KMS-11 (cell line): ENCODE measurements around the gene KRTAP4-12.
"Not testable (repeated sequence)": the region's sequence is repeated elsewhere in the genome, so short reads cannot be mapped to it uniquely, and the experiment has no call there.

Source experiments
- H2AFZ ChIP-seq: fragments of 200-600 bp; sonication (generic); 2 replicates; pipeline ENCODE4 v1.6.1; 2016; ENCODE audit warnings: antibody characterized with exemption, mixed run types, low read depth
- H3K27ac ChIP-seq: fragments of 200-600 bp; sonication (generic); 2 replicates; pipeline ENCODE4 v1.6.1; 2016; ENCODE audit warnings: mild to moderate bottlenecking, mixed run types
- H3K27me3 ChIP-seq: fragments of 200-600 bp; sonication (generic); 2 replicates; pipeline ENCODE4 v1.6.1; 2017; ENCODE audit warnings: mild to moderate bottlenecking, low read depth, mixed run types, moderate library complexity; ENCODE audit not compliant: insufficient read depth
- H3K36me3 ChIP-seq: fragments of 200-600 bp; sonication (generic); 2 replicates; pipeline ENCODE4 v1.6.1; 2017; ENCODE audit warnings: mild to moderate bottlenecking, mixed run types; ENCODE audit not compliant: insufficient read depth
- H3K4me1 ChIP-seq: fragments of 200-600 bp; sonication (generic); 2 replicates; pipeline ENCODE4 v1.6.1; 2016; ENCODE audit warnings: mild to moderate bottlenecking, low read depth, mixed run types; ENCODE audit not compliant: poor library complexity, severe bottlenecking
- H3K4me2 ChIP-seq: fragments of 200-600 bp; sonication (generic); 2 replicates; pipeline ENCODE4 v1.7.0; 2016; ENCODE audit warnings: mild to moderate bottlenecking, mixed run types
- H3K4me3 ChIP-seq: fragments of 200-600 bp; sonication (generic); IDR thresholded peaks from 2 replicates; pipeline ENCODE4 v1.6.1; 2017; ENCODE audit warnings: low read depth, low read length, mixed read lengths; ENCODE audit not compliant: insufficient read depth
- H3K79me2 ChIP-seq: fragments of 200-600 bp; sonication (generic); 2 replicates; pipeline ENCODE4 v1.6.1; 2016; ENCODE audit warnings: low read depth, mixed run types; ENCODE audit not compliant: insufficient read depth
- H3K9ac ChIP-seq: fragments of 200-600 bp; sonication (generic); 2 replicates; pipeline ENCODE4 v1.6.1; 2016; ENCODE audit warnings: mild to moderate bottlenecking, mixed run types
- H4K20me1 ChIP-seq: fragments of 200-600 bp; sonication (generic); 2 replicates; pipeline ENCODE4 v1.6.1; 2016; ENCODE audit warnings: mild to moderate bottlenecking, mixed run types; ENCODE audit not compliant: insufficient read depth
- CTCF ChIP-seq: fragments of 200-600 bp; sonication (generic); conservative IDR thresholded peaks from 2 replicates; pipeline ENCODE4 v1.6.1; 2017; ENCODE audit warnings: low read depth, mild to moderate bottlenecking, antibody characterized with exemption, low read length, moderate library complexity, mixed read lengths

The KRTAP4-12 gene

GRCh38 chr17:41131979-41132378 lies 8.0 kb upstream of the KRTAP4-12 start:
- no peaks in the 10 kb centered on the region for H4K20me1 ChIP-seq
- no peak overlapping the region for H3K4me3 ChIP-seq
- H3K4me1 ChIP-seq: no peaks in the 10 kb centered on the region
- H3K36me3 ChIP-seq: no peaks in the 10 kb centered on the region
- H3K9ac ChIP-seq: no peak overlapping the region
- no peak overlapping the region for H3K4me2 ChIP-seq
- H3K27me3 ChIP-seq: no peaks in the 10 kb centered on the region
- no peak overlapping the region for H3K27ac ChIP-seq
- no peaks in the 10 kb centered on the region for H3K79me2 ChIP-seq
- no peak for TF ChIP-seq CTCF
- H2AFZ ChIP-seq: no peak overlapping the region

DNA sequence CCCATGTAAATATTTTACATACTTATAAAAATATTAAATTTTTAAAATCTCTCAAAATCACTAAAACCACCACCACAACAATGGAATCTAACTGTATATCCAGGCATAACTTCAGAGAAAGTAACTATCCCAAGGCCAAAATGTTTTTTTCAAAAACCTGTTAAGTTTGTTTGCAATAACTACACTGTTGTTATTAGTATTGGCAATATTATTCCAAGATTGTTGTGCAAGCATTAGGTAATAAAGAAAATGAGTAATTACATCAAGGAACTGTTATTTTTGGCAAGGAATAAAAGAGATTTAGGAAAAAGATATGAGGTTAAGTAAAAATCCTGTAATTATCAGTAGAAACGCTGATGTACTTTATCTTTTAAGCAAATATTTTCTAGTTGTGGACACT lies 3.4 kb upstream of the KRTAP4-12 start:
- no peaks in the 10 kb centered on the region for H3K79me2 ChIP-seq
- no peaks in the 10 kb centered on the region for H3K4me1 ChIP-seq
- no peak overlapping the region for H2AFZ ChIP-seq
- H3K4me3 ChIP-seq: no peak overlapping the region
- H4K20me1 ChIP-seq: no peaks in the 10 kb centered on the region
- no peak for TF ChIP-seq CTCF
- no peaks in the 10 kb centered on the region for H3K36me3 ChIP-seq
- no peak overlapping the region for H3K27ac ChIP-seq
- no peak overlapping the region for H3K4me2 ChIP-seq
- no peak overlapping the region for H3K9ac ChIP-seq
- no peaks in the 10 kb centered on the region for H3K27me3 ChIP-seq

DNA sequence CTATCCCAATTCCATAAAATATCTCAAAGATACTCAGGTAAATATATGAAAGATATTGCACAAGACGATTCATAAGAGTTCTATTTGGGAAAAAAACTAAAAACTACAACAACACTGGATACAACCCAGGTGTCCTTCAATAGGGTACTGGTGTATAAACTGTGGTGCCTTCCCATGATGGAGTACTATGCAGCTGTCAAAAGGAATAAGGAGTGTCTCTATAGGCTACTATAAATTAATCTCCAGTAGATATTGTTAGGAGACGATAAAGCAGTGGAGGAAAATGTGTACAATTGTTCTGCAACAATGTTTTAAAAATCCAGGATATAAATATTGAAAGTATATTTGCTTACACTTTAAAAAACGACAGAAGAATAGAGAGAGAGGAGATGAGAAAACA lies 2.4 kb upstream of the KRTAP4-12 start:
- no peak overlapping the region for H3K4me2 ChIP-seq
- no peaks in the 10 kb centered on the region for H3K36me3 ChIP-seq
- H3K4me1 ChIP-seq: no peaks in the 10 kb centered on the region
- H4K20me1 ChIP-seq: no peaks in the 10 kb centered on the region
- TF ChIP-seq CTCF: no peak
- no peak overlapping the region for H3K27ac ChIP-seq
- no peak overlapping the region for H3K9ac ChIP-seq
- no peak overlapping the region for H3K4me3 ChIP-seq
- no peaks in the 10 kb centered on the region for H3K79me2 ChIP-seq
- H3K27me3 ChIP-seq: no peaks in the 10 kb centered on the region
- no peak overlapping the region for H2AFZ ChIP-seq

DNA sequence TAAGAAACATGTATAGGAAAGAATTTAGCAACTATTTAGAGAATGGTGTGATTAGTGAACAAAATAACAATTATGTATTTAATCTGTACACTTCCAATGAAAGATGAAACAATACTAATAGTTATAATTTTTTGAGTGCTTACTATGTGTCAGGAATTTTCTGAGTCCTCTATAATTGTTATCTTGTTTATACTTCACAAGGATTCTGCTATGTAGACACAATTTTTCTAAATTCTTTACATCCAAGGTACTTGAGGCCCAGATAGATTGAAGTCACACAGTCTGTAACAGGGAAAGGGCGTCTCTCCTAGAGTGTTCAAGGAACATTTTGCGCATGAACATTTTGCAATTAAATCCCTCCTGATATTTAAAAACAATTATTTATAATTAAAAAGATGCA lies 1.1 kb upstream of the KRTAP4-12 start:
- no peak overlapping the region for H3K4me2 ChIP-seq
- H3K9ac ChIP-seq: no peak overlapping the region
- no peaks in the 10 kb centered on the region for H3K79me2 ChIP-seq
- H3K4me3 ChIP-seq: no peak overlapping the region
- H3K4me1 ChIP-seq: no peaks in the 10 kb centered on the region
- H4K20me1 ChIP-seq: no peaks in the 10 kb centered on the region
- H3K36me3 ChIP-seq: no peaks in the 10 kb centered on the region
- no peak for TF ChIP-seq CTCF
- no peak overlapping the region for H2AFZ ChIP-seq
- H3K27me3 ChIP-seq: no peaks in the 10 kb centered on the region
- H3K27ac ChIP-seq: no peak overlapping the region

DNA sequence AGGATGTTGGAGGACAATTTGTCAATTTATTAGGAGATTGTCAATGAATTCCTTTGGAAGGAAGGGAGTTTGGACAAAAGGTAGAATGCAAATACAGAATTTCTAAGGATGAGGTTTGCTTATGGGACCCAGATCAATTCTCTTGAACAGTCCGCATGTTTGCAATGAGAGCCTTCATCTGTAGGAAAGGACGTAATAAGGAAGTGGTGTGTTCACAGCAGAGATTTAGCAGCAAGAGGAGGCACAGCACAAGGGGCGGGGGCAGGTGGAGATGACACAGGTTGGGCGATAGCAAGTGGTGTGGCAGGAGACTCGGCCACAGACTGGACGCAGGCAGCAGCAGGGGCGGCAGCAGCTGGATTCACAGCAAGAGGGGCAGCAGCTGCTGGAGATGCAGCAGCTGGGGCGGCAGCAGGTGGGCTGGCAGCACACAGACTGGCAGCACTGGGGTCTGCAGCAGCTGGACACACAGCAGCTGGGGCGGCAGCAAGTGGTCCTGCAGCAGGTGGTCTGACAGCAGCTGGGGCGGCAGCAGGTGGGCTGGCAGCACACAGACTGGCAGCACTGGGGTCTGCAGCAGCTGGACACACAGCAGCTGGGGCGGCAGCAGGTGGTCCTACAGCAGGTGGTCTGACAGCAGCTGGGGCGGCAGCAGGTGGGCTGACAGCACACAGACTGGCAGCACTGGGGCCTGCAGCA lies 541 bp downstream of the KRTAP4-12 start:
- H4K20me1 ChIP-seq, H3K9ac ChIP-seq, H3K27ac ChIP-seq, H3K36me3 ChIP-seq, H2AFZ ChIP-seq, H3K4me3 ChIP-seq, H3K27me3 ChIP-seq, H3K4me1 ChIP-seq, H3K4me2 ChIP-seq, H3K79me2 ChIP-seq: not testable (repeated sequence)
